Skeletal muscle tissue (tissue), 4 donors: ENCODE measurements around the gene RNU1-4. TPM values are rescaled to one million over a fixed set of nuclear protein-coding genes. Genes with fewer than 3 reads are reported as not detected.
A peak's percentile ranks its signal among the peaks of the same experiment; 100 is the strongest.
"Not testable (repeated sequence)": the region's sequence is repeated elsewhere in the genome, so short reads cannot be mapped to it uniquely, and the experiment has no call there.

Source experiments
- H3K27ac ChIP-seq: one replicate; pipeline ENCODE4 v1.7.0; 2013; ENCODE audit warnings: mild to moderate bottlenecking, low read depth, low read length, inconsistent platforms
- H3K27me3 ChIP-seq, 3 donors: one replicate each; pipeline ENCODE4 v1.7.0; 2013; ENCODE audit warnings: low read length in 3 of 3; ENCODE audit not compliant: control insufficient read depth in 3 of 3, insufficient read depth in 3 of 3
- H3K36me3 ChIP-seq, 3 donors: one replicate each; pipeline ENCODE4 v1.7.0; 2013; ENCODE audit warnings: low read length in 3 of 3; ENCODE audit not compliant: control insufficient read depth in 3 of 3, insufficient read depth in 3 of 3
- H3K4me1 ChIP-seq, 3 donors: one replicate each; pipeline ENCODE4 v1.7.0; 2013; ENCODE audit warnings: low read length in 3 of 3, mild to moderate bottlenecking in 3 of 3; ENCODE audit not compliant: control insufficient read depth in 3 of 3, insufficient read depth in 3 of 3
- H3K4me3 ChIP-seq, 3 donors: one replicate each; pipeline ENCODE4 v1.7.0; 2013; ENCODE audit warnings: low read length in 3 of 3
- H3K9ac ChIP-seq, 3 donors: one replicate each; pipeline ENCODE4 v1.7.0; 2013; ENCODE audit warnings: low read length in 3 of 3, mild to moderate bottlenecking in 3 of 3, moderate library complexity in 2 of 3, low read depth in 1 of 3
- H3K9me3 ChIP-seq, 3 donors: one replicate each; pipeline ENCODE4 v1.7.0; 2013; ENCODE audit warnings: low read length in 3 of 3; ENCODE audit not compliant: control insufficient read depth in 3 of 3
- total RNA-seq: library from RNA; depleted of rRNA; stranded (reverse); fragments of >200 nt; gene quantifications from one replicate; pipeline ENCODE4 v1.2.3, GENCODE V29; 2014
- donor health status: Osteomylitis.

The RNU1-4 gene
- total RNA-seq, 1 donor from 2014 or later = under 0.01 TPM

- H3K9me3 ChIP-seq, H3K27ac ChIP-seq, H3K9ac ChIP-seq, H3K4me1 ChIP-seq, H3K36me3 ChIP-seq, H3K27me3 ChIP-seq, H3K4me3 ChIP-seq: not testable (repeated sequence)
These were observed 30.6 kb upstream of the RNU1-4 start for GRCh38 chr1:16709659-16710087.

- H3K4me3 ChIP-seq, H3K4me1 ChIP-seq, H3K27ac ChIP-seq, H3K9me3 ChIP-seq, H3K9ac ChIP-seq, H3K27me3 ChIP-seq, H3K36me3 ChIP-seq: not testable (repeated sequence)
These were observed 29.7 kb upstream of the RNU1-4 start for GRCh38 chr1:16710618-16711017.

GRCh38 chr1:16712131-16712530 is 28.2 kb upstream of the RNU1-4 start:
- H3K4me3 ChIP-seq, H3K9me3 ChIP-seq, H3K27ac ChIP-seq, H3K36me3 ChIP-seq, H3K4me1 ChIP-seq, H3K9ac ChIP-seq: not testable (repeated sequence)
- peaks cover 0 to 13% (median 13%) of the 10 kb centered on the region in 3 donors for H3K27me3 ChIP-seq

- H3K27me3 ChIP-seq = peaks cover 4 to 18% (median 18%) of the 10 kb centered on the region in 3 donors
- H3K36me3 ChIP-seq, H3K27ac ChIP-seq, H3K9me3 ChIP-seq, H3K4me3 ChIP-seq, H3K9ac ChIP-seq, H3K4me1 ChIP-seq: not testable (repeated sequence)
These were observed 27.7 kb upstream of the RNU1-4 start for GRCh38 chr1:16712582-16712981.

GRCh38 chr1:16712984-16713383 is 27.3 kb upstream of the RNU1-4 start:
- H3K9ac ChIP-seq, H3K9me3 ChIP-seq, H3K27ac ChIP-seq, H3K4me3 ChIP-seq, H3K4me1 ChIP-seq, H3K36me3 ChIP-seq: not testable (repeated sequence)
- H3K27me3 ChIP-seq = peaks cover 8 to 22% (median 22%) of the 10 kb centered on the region in 3 donors

GRCh38 chr1:16713480-16713879 is 26.8 kb upstream of the RNU1-4 start:
- H3K4me1 ChIP-seq, H3K27ac ChIP-seq, H3K9me3 ChIP-seq, H3K4me3 ChIP-seq, H3K36me3 ChIP-seq, H3K9ac ChIP-seq: not testable (repeated sequence)
- H3K27me3 ChIP-seq = peaks cover 12 to 27% (median 27%) of the 10 kb centered on the region in 3 donors

GRCh38 chr1:16716691-16717335 is 23.5 kb upstream of the RNU1-4 start:
- peak overlapping the region in 1 of 3 donors; percentile 33 for H3K9ac ChIP-seq
- H3K27ac ChIP-seq = no peak overlapping the region
- H3K36me3 ChIP-seq = no peaks in the 10 kb centered on the region
- peaks cover 15 to 45% (median 40%) of the 10 kb centered on the region in 3 donors for H3K27me3 ChIP-seq
- H3K4me1 ChIP-seq = peaks cover 0 to 6% (median 0%) of the 10 kb centered on the region in 3 donors
- no peaks in the 10 kb centered on the region for H3K9me3 ChIP-seq
- no peak overlapping the region for H3K4me3 ChIP-seq

- peaks cover 0 to 6% (median 0%) of the 10 kb centered on the region in 3 donors for H3K4me1 ChIP-seq
- H3K4me3 ChIP-seq = peak overlapping the region in 1 of 3 donors; percentile 6
- H3K9ac ChIP-seq = peak overlapping the region in 1 of 3 donors; percentile 57
- no peak overlapping the region for H3K27ac ChIP-seq
- H3K27me3 ChIP-seq = peaks cover 15 to 45% (median 40%) of the 10 kb centered on the region in 3 donors
- no peaks in the 10 kb centered on the region for H3K9me3 ChIP-seq
- H3K36me3 ChIP-seq = no peaks in the 10 kb centered on the region
These were observed 22.8 kb upstream of the RNU1-4 start for GRCh38 chr1:16717336-16718098.

- not testable (repeated sequence) for H3K36me3 ChIP-seq, H3K9me3 ChIP-seq, H3K4me3 ChIP-seq, H3K4me1 ChIP-seq, H3K27ac ChIP-seq
- Histone ChIP-seq H3K27me3 (peaks cover 15 to 45% (median 40%) of the 10 kb centered on the region in 3 donors), H3K9ac (peak overlapping the region in 1 of 3 donors; percentile 57)
These were observed 22.0 kb upstream of the RNU1-4 start for GRCh38 chr1:16718099-16718907.
